Thoracic aorta (tissue), 2 donors: ENCODE results near the gene PRR7. TPM values are rescaled to one million over a fixed set of nuclear protein-coding genes. Genes with fewer than 3 reads are reported as not detected.

ENCODE experiments used
- ATAC-seq: fragments of 150-250 bp; one replicate; pipeline ENCODE4 v1.8.0; 2017; ENCODE audit warnings: low read depth; ENCODE audit not compliant: insufficient number of reproducible peaks, low FRiP score
- DNase-seq: peaks from one replicate; pipeline ENCODE4 v3.0.0-alpha.2; 2020; ENCODE audit warnings: low spot score
- H3K27ac ChIP-seq, 2 donors: fragments of 200-600 bp; sonication (generic); 1 replicate in 1 of 2; 2 replicates in 1 of 2; pipeline ENCODE4 v1.5.1; 2016; ENCODE audit warnings: mild to moderate bottlenecking in 2 of 2, moderate library complexity in 2 of 2
- H3K27me3 ChIP-seq: fragments of 200-600 bp; sonication (generic); replicated peaks from 2 replicates; pipeline ENCODE4 v1.6.0; 2016; ENCODE audit warnings: mild to moderate bottlenecking; ENCODE audit not compliant: insufficient read depth
- H3K36me3 ChIP-seq: fragments of 200-600 bp; sonication (generic); one replicate; pipeline ENCODE4 v1.5.1; 2016
- H3K4me1 ChIP-seq, 2 donors: fragments of 200-600 bp; sonication (generic); 1 replicate in 1 of 2; 2 replicates in 1 of 2; pipeline versions ENCODE4 v1.5.1 to v1.6.0; 2016; ENCODE audit warnings: low read depth in 2 of 2, mild to moderate bottlenecking in 1 of 2; ENCODE audit not compliant: control insufficient read depth in 1 of 2
- H3K4me3 ChIP-seq: fragments of 200-600 bp; sonication (generic); 2 replicates; pipeline ENCODE4 v1.5.1; 2016; ENCODE audit warnings: mild to moderate bottlenecking
- H3K9me3 ChIP-seq: fragments of 200-600 bp; sonication (generic); 2 replicates; pipeline ENCODE4 v1.5.1; 2016
- CTCF ChIP-seq: fragments of 200-600 bp; sonication (generic); IDR thresholded peaks from one replicate; pipeline ENCODE4 v1.5.1; 2019; ENCODE audit warnings: antibody characterized with exemption
- total RNA-seq, 2 donors: library from RNA; depleted of rRNA; stranded (reverse); fragments of >200 nt; gene quantifications; one replicate each; pipeline versions ENCODE4 v1.1.0 to v1.2.3, GENCODE V29; 2016

PRR7 gene
- total RNA-seq, 2 donors from 2014 or later, result 4.1 to 11.0 TPM

GRCh38 chr5:177455036-177455660 lies 8.5 kb downstream of the PRR7 start:
- peak overlapping the region; percentile 74 for H3K4me3 ChIP-seq
- ATAC-seq (peak; percentile 2), DNase-seq (no peak)
- peaks cover 12% of the 10 kb centered on the region for H3K36me3 ChIP-seq
- peak; percentile 68 for TF ChIP-seq CTCF
- H3K27me3 ChIP-seq, result no peaks in the 10 kb centered on the region
- H3K27ac ChIP-seq, result peak overlapping the region; percentile 71 to 81
- no peaks in the 10 kb centered on the region for H3K9me3 ChIP-seq
- H3K4me1 ChIP-seq, result peaks cover 14 to 46% of the 10 kb centered on the region in 2 donors

GRCh38 chr5:177455661-177456590 lies 9.3 kb downstream of the PRR7 start:
- Histone ChIP-seq H3K27me3 (no peaks in the 10 kb centered on the region), H3K27ac (peak overlapping the region; percentile 71 to 81), H3K4me3 (peak overlapping the region; percentile 74), H3K9me3 (no peaks in the 10 kb centered on the region), H3K4me1 (peaks cover 14 to 46% of the 10 kb centered on the region in 2 donors), H3K36me3 (peaks cover 12% of the 10 kb centered on the region)
- ATAC-seq (peak; percentile 32), DNase-seq (peak; percentile 89)
- TF ChIP-seq CTCF, result peak; percentile 92

GRCh38 chr5:177456591-177456964 lies 10.0 kb downstream of the PRR7 start:
- DNase-seq (no peak), ATAC-seq (no peak)
- TF ChIP-seq CTCF, result no peak
- peaks cover 12% of the 10 kb centered on the region for H3K36me3 ChIP-seq
- H3K27ac ChIP-seq, result peak overlapping the region; percentile 71 to 81
- H3K4me1 ChIP-seq, result peaks cover 14 to 46% of the 10 kb centered on the region in 2 donors
- H3K4me3 ChIP-seq, result no peak overlapping the region
- no peaks in the 10 kb centered on the region for H3K27me3 ChIP-seq
- H3K9me3 ChIP-seq, result no peaks in the 10 kb centered on the region

- Histone ChIP-seq H3K27ac (peak overlapping the region; percentile 71 to 81), H3K36me3 (peaks cover 12% of the 10 kb centered on the region), H3K27me3 (no peaks in the 10 kb centered on the region), H3K9me3 (no peaks in the 10 kb centered on the region), H3K4me3 (no peak overlapping the region), H3K4me1 (peaks cover 14 to 46% of the 10 kb centered on the region in 2 donors)
- peak; percentile 93 for TF ChIP-seq CTCF
- ATAC-seq (peak; percentile 67), DNase-seq (peak; percentile 80)
Measured at GRCh38 chr5:177456976-177457851, 10.6 kb downstream of the PRR7 start.
